Fibroblast of lung (primary cell): ENCODE data around the gene GALK2. TPM values are rescaled to one million over a fixed set of nuclear protein-coding genes. Genes with fewer than 3 reads are reported as not detected.
A peak's percentile ranks its signal among the peaks of the same experiment; 100 is the strongest.

ENCODE experiments used
- DNase-seq, 2 donors: peaks; one replicate each; pipeline versions ENCODE4 v3.0.0 to v3.0.0-alpha.2; 2010; ENCODE audit warnings: low read depth in 2 of 2
- H2AFZ ChIP-seq: 2 replicates; pipeline ENCODE4 v1.5.1; 2012; ENCODE audit warnings: low read length, control low read depth, inconsistent platforms
- H3K27ac ChIP-seq: 2 replicates; pipeline ENCODE4 v1.5.1; 2011; ENCODE audit warnings: low read length, control low read depth; ENCODE audit not compliant: insufficient read depth
- H3K27me3 ChIP-seq: 2 replicates; pipeline ENCODE4 v1.5.1; 2011; ENCODE audit warnings: mild to moderate bottlenecking, low read length; ENCODE audit not compliant: control insufficient read depth, insufficient read depth
- H3K36me3 ChIP-seq: 2 replicates; pipeline ENCODE4 v1.5.1; 2011; ENCODE audit warnings: low read length; ENCODE audit not compliant: control insufficient read depth, insufficient read depth
- H3K4me1 ChIP-seq: 2 replicates; pipeline ENCODE4 v1.5.1; 2011; ENCODE audit warnings: low read length; ENCODE audit not compliant: control insufficient read depth, insufficient read depth; ENCODE audit errors: extremely low read depth
- H3K4me2 ChIP-seq: 2 replicates; pipeline ENCODE4 v1.5.1; 2011; ENCODE audit warnings: low read length, control low read depth; ENCODE audit not compliant: insufficient read depth; ENCODE audit errors: extremely low read depth
- H3K4me3 ChIP-seq, 4 experiments: fragments of 200-600 bp in 1 of 4; sonication (generic) in 1 of 4; replicated peaks in 1 of 4; 2 replicates each; pipeline ENCODE4 v1.5.1; 2011 to 2016; ENCODE audit warnings: low read length in 4 of 4, low read depth in 3 of 4, mild to moderate bottlenecking in 3 of 4, control low read depth in 2 of 4, inconsistent platforms in 1 of 4, mixed read lengths in 1 of 4; ENCODE audit not compliant: insufficient read depth in 1 of 4; ENCODE audit errors: control extremely low read depth in 1 of 4
- H3K79me2 ChIP-seq: 2 replicates; pipeline ENCODE4 v1.5.1; 2012; ENCODE audit warnings: mild to moderate bottlenecking, low read length, inconsistent platforms; ENCODE audit not compliant: control insufficient read depth, insufficient read depth
- H3K9ac ChIP-seq: 2 replicates; pipeline ENCODE4 v1.5.1; 2011; ENCODE audit warnings: mild to moderate bottlenecking, low read length, control low read depth; ENCODE audit not compliant: insufficient read depth
- H3K9me3 ChIP-seq: 2 replicates; pipeline ENCODE4 v1.5.1; 2012; ENCODE audit warnings: low read depth, low read length; ENCODE audit not compliant: control insufficient read depth, insufficient read depth
- H4K20me1 ChIP-seq: 2 replicates; pipeline ENCODE4 v1.5.1; 2011; ENCODE audit warnings: low read length; ENCODE audit not compliant: control insufficient read depth, insufficient read depth; ENCODE audit errors: extremely low read depth
- CTCF ChIP-seq, 2 donors: IDR thresholded peaks in 1 of 2; conservative IDR thresholded peaks in 1 of 2; 1 replicate in 1 of 2; 2 replicates in 1 of 2; pipeline ENCODE4 v1.5.1; 2011 to 2012; ENCODE audit warnings: low read length in 2 of 2, control low read depth in 1 of 2, inconsistent platforms in 1 of 2, low read depth in 1 of 2, mild to moderate bottlenecking in 1 of 2
- EZH2 ChIP-seq: IDR thresholded peaks from 2 replicates; pipeline ENCODE4 v1.5.1; 2012; ENCODE audit warnings: low read length, control low read depth, mild to moderate bottlenecking; ENCODE audit errors: missing control alignments
- polyA plus RNA-seq, 2 donors: library from polyadenylated mRNA; depleted of rRNA in 1 of 2; stranded (reverse) in 1 of 2; unstranded in 1 of 2; fragments of >200 nt; gene quantifications; 2 replicates each; pipeline ENCODE4 v1.2.1, GENCODE V29; 2011 to 2012; ENCODE audit warnings: missing spikeins in 1 of 2
- total RNA-seq: library from RNA; depleted of rRNA; stranded (reverse); fragments of >200 nt; gene quantifications from 2 replicates; pipeline ENCODE4 v1.2.1, GENCODE V29; 2014

GALK2 gene
- total and polyA plus RNA-seq, 2 donors (not counting 1 experiment from before 2014, with no cell fraction given), result 37.5 to 74.5 TPM

- Histone ChIP-seq H3K4me2 (no peak overlapping the region), H3K9me3 (no peaks in the 10 kb centered on the region), H3K9ac (no peak overlapping the region), H3K36me3 (no peaks in the 10 kb centered on the region), H3K4me3 (no peak overlapping the region), H3K4me1 (peaks cover 2% of the 10 kb centered on the region), H3K27me3 (no peaks in the 10 kb centered on the region), H4K20me1 (no peaks in the 10 kb centered on the region), H3K79me2 (no peaks in the 10 kb centered on the region), H3K27ac (no peak overlapping the region), H2AFZ (no peak overlapping the region)
- TF ChIP-seq EZH2, result no peak
- no peak for TF ChIP-seq CTCF (conservative IDR thresholded peaks at IDR 0.05 in 1 of 2, IDR thresholded peaks at IDR 0.05 in 1 of 2; ENCODE audit: low read depth in 1 of 2, low read length in 2 of 2)
- DNase-seq, result no peak
Observed at GRCh38 chr15:49327927-49328326, 157.9 kb downstream of the GALK2 start.

- TF ChIP-seq EZH2 (no peak), CTCF (conservative IDR thresholded peaks at IDR 0.05 in 1 of 2, IDR thresholded peaks at IDR 0.05 in 1 of 2; ENCODE audit: low read depth in 1 of 2, low read length in 2 of 2) (no peak)
- H3K36me3 ChIP-seq, result no peaks in the 10 kb centered on the region
- no peak for DNase-seq
Observed at GRCh38 chr15:49328941-49329340, 158.9 kb downstream of the GALK2 start.

GRCh38 chr15:49330166-49330565 is 160.1 kb downstream of the GALK2 start:
- Histone ChIP-seq H2AFZ (no peak overlapping the region), H3K79me2 (no peaks in the 10 kb centered on the region), H3K36me3 (no peaks in the 10 kb centered on the region), H3K27ac (no peak overlapping the region), H3K4me3 (no peak overlapping the region), H3K9me3 (no peaks in the 10 kb centered on the region), H3K9ac (no peak overlapping the region), H3K4me2 (no peak overlapping the region), H3K27me3 (no peaks in the 10 kb centered on the region), H3K4me1 (peaks cover 2% of the 10 kb centered on the region), H4K20me1 (no peaks in the 10 kb centered on the region)
- DNase-seq, result peak in 1 of 2 donors; percentile 24
- TF ChIP-seq CTCF (conservative IDR thresholded peaks at IDR 0.05 in 1 of 2, IDR thresholded peaks at IDR 0.05 in 1 of 2; ENCODE audit: low read depth in 1 of 2, low read length in 2 of 2) (no peak), EZH2 (no peak)

More at GRCh38 chr15:49328941-49329340, 158.9 kb downstream of the GALK2 start:
- Histone ChIP-seq H3K79me2 (no peaks in the 10 kb centered on the region), H3K9me3 (no peaks in the 10 kb centered on the region), H3K4me2 (no peak overlapping the region), H3K9ac (no peak overlapping the region), H3K4me1 (peaks cover 2% of the 10 kb centered on the region), H3K27me3 (no peaks in the 10 kb centered on the region), H3K27ac (no peak overlapping the region), H2AFZ (no peak overlapping the region), H3K4me3 (no peak overlapping the region), H4K20me1 (no peaks in the 10 kb centered on the region)
